Activated naive CD4-positive, alpha-beta T cell treated with anti-CD3 and anti-CD28 coated beads for 36 hours (primary cell): Measurements from ENCODE around the gene EEF2K. TPM values are rescaled to one million over a fixed set of nuclear protein-coding genes. Genes with fewer than 3 reads are reported as not detected.

ENCODE experiments used
- CTCF ChIA-PET: fragments of 350-600 bp; sonication (Branson Sonifier 250); formaldehyde crosslinking; loops from one replicate; lab custom pipeline; 2021; ENCODE audit warnings: antibody characterized with exemption; lab: Charles Lee
- DNase-seq: peaks from one replicate; pipeline ENCODE4 v3.0.0-alpha.2; 2020
- H3K27ac Mint-ChIP-seq: one replicate; pipeline ENCODE4 v1.8.0; 2021; ENCODE audit warnings: mild to moderate bottlenecking, mixed read lengths
- H3K27me3 Mint-ChIP-seq: one replicate; pipeline ENCODE4 v1.8.0; 2021; ENCODE audit warnings: low read depth, mixed read lengths
- H3K36me3 Mint-ChIP-seq: one replicate; pipeline ENCODE4 v1.8.0; 2021; ENCODE audit warnings: low read depth, mixed read lengths
- H3K4me1 Mint-ChIP-seq: one replicate; pipeline ENCODE4 v1.8.0; 2021; ENCODE audit warnings: low read depth, mixed read lengths
- H3K4me3 Mint-ChIP-seq: one replicate; pipeline ENCODE4 v1.8.0; 2021; ENCODE audit warnings: mild to moderate bottlenecking, moderate library complexity, mixed read lengths
- H3K9me3 Mint-ChIP-seq: one replicate; pipeline ENCODE4 v1.8.0; 2021; ENCODE audit warnings: mixed read lengths
- intact Hi-C: fragments of 100-400 bp; cut with micrococcal nuclease; formaldehyde crosslinking; loops from one replicate; pipeline ENCODE4 v1.15.1; 2023
- total RNA-seq, 2 experiments: library from RNA; stranded (reverse); gene quantifications; one replicate each; pipeline ENCODE4 v1.2.3, GENCODE V29; 2021

Gene EEF2K
- total RNA-seq, 2 experiments from 2014 or later = 9.8 to 10.0 TPM

DNA sequence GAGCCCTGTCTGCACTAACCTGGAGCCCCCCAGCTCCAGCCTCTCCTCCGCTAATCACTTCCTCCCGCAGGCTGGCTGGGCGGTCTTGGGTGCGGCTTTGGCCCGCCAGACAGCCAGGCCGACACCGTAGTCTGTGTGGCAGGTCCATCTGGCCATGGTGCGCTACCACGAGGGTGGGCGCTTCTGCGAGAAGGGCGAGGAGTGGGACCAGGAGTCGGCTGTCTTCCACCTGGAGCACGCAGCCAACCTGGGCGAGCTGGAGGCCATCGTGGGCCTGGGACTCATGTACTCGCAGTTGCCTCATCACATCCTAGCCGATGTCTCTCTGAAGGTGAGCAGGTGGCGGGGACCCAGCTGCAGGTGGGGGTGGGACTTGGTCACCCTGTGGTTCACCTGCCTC lies 60.5 kb downstream of the EEF2K start:
- no peak for DNase-seq
- Mint-ChIP-seq H3K9me3 (no peaks in the 10 kb centered on the region), H3K27ac (no peak overlapping the region), H3K36me3 (peaks cover 23% of the 10 kb centered on the region), H3K27me3 (no peaks in the 10 kb centered on the region), H3K4me3 (no peak overlapping the region), H3K4me1 (peaks cover 13% of the 10 kb centered on the region)
- intact Hi-C loops = no loop called here
- CTCF ChIA-PET = no interaction called here

DNA sequence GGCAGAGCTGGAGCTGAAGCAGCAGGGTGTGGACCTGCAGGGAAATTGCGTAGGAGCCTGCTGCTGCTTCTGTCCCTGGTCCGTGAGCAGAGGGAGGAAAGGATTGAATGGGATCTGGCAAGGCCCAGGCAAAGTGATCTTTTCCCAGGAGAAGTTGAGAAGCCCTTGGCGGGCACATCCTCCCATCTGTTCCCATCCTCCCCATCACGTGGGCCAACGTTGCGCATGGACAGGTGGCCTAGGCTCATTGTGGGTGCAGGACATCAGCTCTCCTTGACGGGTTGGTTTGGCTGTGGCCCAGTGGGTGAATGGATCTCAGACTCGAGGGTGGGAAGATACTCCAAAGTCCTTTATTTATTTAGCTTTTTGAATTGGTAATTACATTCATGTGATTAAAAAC lies 61.7 kb downstream of the EEF2K start:
- no peak overlapping the region for H3K27ac Mint-ChIP-seq
- no peaks in the 10 kb centered on the region for H3K27me3 Mint-ChIP-seq
- H3K4me3 Mint-ChIP-seq = no peak overlapping the region
- CTCF ChIA-PET = no interaction called here
- intact Hi-C loops = no loop called here
- H3K36me3 Mint-ChIP-seq = peaks cover 25% of the 10 kb centered on the region
- H3K4me1 Mint-ChIP-seq = peaks cover 9% of the 10 kb centered on the region
- no peaks in the 10 kb centered on the region for H3K9me3 Mint-ChIP-seq
- no peak for DNase-seq

DNA sequence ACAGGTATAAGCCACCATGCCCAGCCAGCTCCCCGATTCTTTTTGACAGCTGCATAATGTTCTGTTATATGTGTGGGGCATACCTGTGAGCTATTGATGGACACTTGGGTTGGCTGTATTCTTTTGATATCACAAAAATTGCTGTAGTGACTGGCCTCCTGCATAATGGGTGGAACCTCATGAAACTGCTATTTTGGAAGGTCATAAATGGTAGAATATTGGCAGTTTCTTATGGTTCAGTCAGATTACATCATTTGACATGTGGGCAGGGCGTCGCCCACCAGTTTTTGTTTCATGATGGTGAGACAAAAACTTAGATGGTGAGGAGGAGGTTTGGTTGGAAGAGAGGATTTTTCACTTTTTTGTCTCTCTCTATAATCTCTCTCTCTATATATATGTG lies 64.4 kb downstream of the EEF2K start:
- CTCF ChIA-PET = interaction anchor here (0.6 kb wide), 1 partner anchor 43 kb away, joined by 3 read pairs; no protein-coding TSS in a partner anchor
- no peak for DNase-seq

DNA sequence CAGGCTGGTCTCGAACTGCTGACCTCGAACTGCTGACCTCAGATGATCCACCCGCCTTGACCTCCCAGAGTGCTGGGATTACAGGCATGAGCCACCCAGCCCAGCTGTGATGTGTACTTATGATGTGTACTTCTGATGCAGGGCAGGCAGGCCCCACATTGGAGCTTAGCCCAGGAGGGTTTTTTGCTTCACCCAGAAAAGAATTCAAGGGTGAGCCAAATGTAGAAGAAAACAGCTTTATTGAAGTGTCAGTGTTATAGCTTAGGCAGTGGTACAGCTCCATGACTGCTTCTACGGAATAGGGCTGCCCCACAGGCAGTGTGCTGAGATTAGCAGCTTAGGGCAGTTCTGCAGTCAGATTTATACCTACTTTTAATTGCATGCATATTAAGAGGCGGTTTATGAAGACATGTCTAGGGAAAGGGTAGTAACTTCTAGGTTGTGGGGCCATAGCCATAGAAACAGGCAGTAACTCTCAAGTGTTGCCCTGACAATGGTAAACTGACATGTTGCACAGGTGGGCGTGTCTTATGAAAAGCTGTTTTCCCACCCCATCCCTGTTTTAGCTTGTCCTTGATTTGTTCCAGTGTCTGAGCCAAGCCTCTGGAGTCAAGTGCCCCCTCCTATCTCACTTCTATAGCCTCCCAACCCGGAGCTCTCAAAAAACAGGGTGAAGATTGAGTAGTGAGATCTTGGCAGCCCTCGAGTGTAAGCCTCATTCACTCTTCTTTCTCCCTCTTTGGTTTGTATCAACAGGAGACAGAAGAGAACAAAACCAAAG lies 67.0 kb downstream of the EEF2K start:
- H3K27ac Mint-ChIP-seq = no peak overlapping the region
- H3K27me3 Mint-ChIP-seq = no peaks in the 10 kb centered on the region
- peaks cover 3% of the 10 kb centered on the region for H3K4me1 Mint-ChIP-seq
- no peak for DNase-seq
- H3K4me3 Mint-ChIP-seq = no peak overlapping the region
- intact Hi-C loops = loop anchor here (1.0 kb wide), 1 partner anchor 41 kb away; no protein-coding TSS in a partner anchor
- no peaks in the 10 kb centered on the region for H3K9me3 Mint-ChIP-seq
- H3K36me3 Mint-ChIP-seq = peaks cover 21% of the 10 kb centered on the region
- CTCF ChIA-PET = interaction anchor here (0.7 to 1.5 kb wide), 3 partner anchors 27 to 47 kb away, joined by 3 to 4 read pairs (median 4); no protein-coding TSS in a partner anchor

More for the DNA sequence above, 64.4 kb downstream of the EEF2K start:
- peaks cover 3% of the 10 kb centered on the region for H3K4me1 Mint-ChIP-seq
- H3K4me3 Mint-ChIP-seq = no peak overlapping the region
- H3K36me3 Mint-ChIP-seq = peaks cover 28% of the 10 kb centered on the region
- H3K27ac Mint-ChIP-seq = no peak overlapping the region
- no peaks in the 10 kb centered on the region for H3K9me3 Mint-ChIP-seq
- H3K27me3 Mint-ChIP-seq = no peaks in the 10 kb centered on the region
- intact Hi-C loops = no loop called here

DNA sequence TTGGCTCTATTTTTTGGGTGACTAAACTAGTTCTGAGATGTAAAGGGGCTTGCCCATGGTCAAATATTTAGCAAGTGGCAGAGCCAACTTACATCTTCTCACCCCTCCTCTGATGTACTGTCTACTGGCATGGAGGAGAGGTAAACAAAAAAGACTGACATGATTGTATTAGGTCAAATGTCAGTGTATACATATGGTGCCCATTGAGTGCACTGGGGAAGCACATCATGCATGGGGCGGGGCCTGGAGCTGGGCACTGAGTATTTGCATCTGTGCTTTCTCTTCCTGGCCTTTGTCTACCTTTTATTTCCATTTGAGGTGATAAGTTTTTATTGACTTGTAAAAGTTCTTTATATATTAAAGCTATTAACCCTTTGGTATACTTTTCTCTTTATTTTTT lies 68.8 kb downstream of the EEF2K start:
- Mint-ChIP-seq H3K36me3 (peaks cover 19% of the 10 kb centered on the region), H3K4me1 (peaks cover 3% of the 10 kb centered on the region), H3K27me3 (no peaks in the 10 kb centered on the region), H3K27ac (no peak overlapping the region), H3K9me3 (no peaks in the 10 kb centered on the region), H3K4me3 (no peak overlapping the region)
- intact Hi-C loops = no loop called here
- DNase-seq = no peak
- CTCF ChIA-PET = interaction anchor here (1.0 kb wide), 1 partner anchor 11 kb away, joined by 3 read pairs; no protein-coding TSS in a partner anchor

DNA sequence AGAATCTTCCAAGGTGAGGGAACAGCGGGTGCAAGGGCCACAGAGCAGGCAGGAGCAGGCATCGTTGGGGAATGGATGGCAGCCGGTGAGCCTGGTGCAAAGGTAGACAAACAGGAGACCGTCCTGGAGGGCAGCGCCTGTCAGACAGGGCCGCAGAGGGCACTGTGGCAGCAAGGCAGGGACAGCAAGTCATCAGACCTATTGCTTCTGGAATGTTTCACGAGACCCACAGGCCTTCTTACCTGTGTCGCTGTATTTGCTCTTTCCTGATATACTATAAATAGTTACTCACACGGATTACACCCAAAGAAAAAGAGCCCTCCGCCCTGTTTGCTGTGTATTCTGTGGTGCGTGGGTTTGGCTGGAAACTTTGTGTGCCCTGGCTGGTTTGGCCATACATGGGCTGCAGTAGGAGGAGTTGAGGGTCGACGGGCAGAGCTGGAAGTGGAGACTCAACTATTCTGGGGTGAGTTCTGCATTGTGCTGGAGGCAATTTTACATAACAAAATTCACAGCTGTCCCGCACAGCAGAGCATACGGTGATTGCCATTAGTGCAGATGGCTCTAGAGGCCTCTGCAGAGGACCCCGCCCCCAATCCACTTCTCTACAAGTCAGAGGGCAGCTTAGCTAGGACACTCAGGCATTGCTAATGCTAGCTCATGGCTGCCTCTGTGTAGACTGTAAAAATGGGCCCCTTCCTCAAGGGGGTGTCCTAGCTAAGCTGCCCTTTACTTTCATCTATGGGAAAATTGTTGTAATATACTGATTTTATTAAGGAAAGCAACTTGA lies 72.6 kb downstream of the EEF2K start:
- Mint-ChIP-seq H3K27me3 (no peaks in the 10 kb centered on the region), H3K9me3 (no peaks in the 10 kb centered on the region), H3K4me3 (no peak overlapping the region), H3K27ac (no peak overlapping the region), H3K4me1 (no peaks in the 10 kb centered on the region), H3K36me3 (peaks cover 26% of the 10 kb centered on the region)
- DNase-seq = no peak
- CTCF ChIA-PET = interaction anchor here (0.6 to 1.5 kb wide), 2 partner anchors 9 to 22 kb away, joined by 3 to 4 read pairs; no protein-coding TSS in a partner anchor
- intact Hi-C loops = no loop called here

DNA sequence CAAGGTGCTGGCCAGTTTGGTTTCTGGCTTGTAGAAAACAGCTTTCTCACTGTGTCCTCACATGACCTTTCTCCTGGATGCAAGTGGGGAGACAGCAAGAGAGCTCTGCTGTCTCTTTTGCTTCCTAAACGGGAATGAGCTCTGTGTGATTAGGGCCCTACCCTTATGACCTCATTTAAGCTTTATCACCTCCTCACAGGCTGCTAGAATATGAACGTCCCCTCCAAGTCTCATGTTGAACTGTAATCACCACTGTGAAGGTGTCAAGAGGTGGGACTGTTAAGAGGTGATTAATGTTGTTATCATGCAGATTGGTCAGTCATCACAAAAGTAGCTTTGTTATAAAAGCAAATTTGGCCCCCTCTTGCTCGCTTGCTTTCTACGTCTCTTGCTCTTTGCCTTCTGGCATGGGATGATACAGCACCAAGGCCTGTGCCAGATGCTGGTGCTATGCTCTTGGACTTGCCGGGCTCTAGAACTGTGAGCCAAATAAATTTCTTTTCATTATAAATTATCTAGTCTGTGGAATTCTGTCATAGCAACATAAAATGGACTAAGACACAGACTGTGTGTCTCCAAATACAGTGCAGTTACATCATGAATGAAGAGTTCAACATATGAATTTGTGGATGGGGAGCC lies 76.3 kb downstream of the EEF2K start:
- intact Hi-C loops = no loop called here
- peaks cover 30% of the 10 kb centered on the region for H3K36me3 Mint-ChIP-seq
- H3K9me3 Mint-ChIP-seq = no peaks in the 10 kb centered on the region
- CTCF ChIA-PET = interaction anchor here (0.8 kb wide), 1 partner anchor 14 kb away, joined by 3 read pairs; no protein-coding TSS in a partner anchor
- DNase-seq = no peak
- no peaks in the 10 kb centered on the region for H3K27me3 Mint-ChIP-seq
- H3K4me3 Mint-ChIP-seq = no peak overlapping the region
- H3K27ac Mint-ChIP-seq = no peak overlapping the region
- H3K4me1 Mint-ChIP-seq = no peaks in the 10 kb centered on the region

DNA sequence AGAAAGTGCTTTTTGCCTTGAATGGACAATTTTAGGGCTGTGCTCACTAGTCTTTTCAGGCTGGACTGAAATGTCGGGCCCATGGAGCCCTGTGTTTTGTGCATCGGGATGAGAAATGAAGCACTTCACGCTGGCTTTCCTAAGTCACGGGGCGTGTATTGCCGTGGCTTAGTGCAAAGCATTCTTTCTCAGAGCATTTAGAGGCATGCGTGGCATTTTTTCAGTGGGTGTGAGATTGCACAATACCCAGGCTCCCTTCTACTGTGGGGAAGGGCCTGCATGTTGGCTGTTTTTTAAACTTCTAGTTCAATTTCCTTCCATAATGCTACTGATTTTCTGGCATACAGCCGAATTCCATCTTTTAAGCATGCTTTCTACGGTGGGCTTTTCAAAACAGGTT lies 78.6 kb downstream of the EEF2K start:
- no peaks in the 10 kb centered on the region for H3K27me3 Mint-ChIP-seq
- no peak overlapping the region for H3K4me3 Mint-ChIP-seq
- H3K4me1 Mint-ChIP-seq = no peaks in the 10 kb centered on the region
- no peak overlapping the region for H3K27ac Mint-ChIP-seq
- no peak for DNase-seq
- intact Hi-C loops = no loop called here
- H3K9me3 Mint-ChIP-seq = no peaks in the 10 kb centered on the region
- peaks cover 23% of the 10 kb centered on the region for H3K36me3 Mint-ChIP-seq
- CTCF ChIA-PET = interaction anchor here (0.5 to 1.0 kb wide), 2 partner anchors 12 to 185 kb away, joined by 4 to 5 read pairs; no protein-coding TSS in a partner anchor

DNA sequence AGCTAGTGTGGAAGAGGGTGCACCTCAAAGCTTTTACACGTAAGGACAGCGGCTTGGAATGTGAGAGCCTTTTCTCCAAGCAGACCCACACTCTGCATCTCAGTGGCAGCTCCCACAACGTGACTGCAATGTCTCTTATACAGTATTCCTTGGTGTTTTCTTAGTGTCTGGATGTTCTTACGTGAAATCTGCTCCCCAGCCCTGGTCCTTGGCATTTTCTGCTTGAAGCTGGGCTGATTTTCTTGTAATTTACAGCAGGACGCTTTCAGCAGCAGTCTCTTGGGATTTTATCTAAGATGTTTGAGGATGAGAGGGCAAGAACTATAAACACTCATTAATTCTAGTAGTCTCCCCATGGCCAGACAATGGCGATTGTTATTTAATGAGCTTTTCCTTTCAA lies 79.0 kb downstream of the EEF2K start:
- intact Hi-C loops = no loop called here
- CTCF ChIA-PET = interaction anchor here (0.5 to 1.0 kb wide), 3 partner anchors 10 to 186 kb away, joined by 3 to 5 read pairs (median 4); no protein-coding TSS in a partner anchor

DNA sequence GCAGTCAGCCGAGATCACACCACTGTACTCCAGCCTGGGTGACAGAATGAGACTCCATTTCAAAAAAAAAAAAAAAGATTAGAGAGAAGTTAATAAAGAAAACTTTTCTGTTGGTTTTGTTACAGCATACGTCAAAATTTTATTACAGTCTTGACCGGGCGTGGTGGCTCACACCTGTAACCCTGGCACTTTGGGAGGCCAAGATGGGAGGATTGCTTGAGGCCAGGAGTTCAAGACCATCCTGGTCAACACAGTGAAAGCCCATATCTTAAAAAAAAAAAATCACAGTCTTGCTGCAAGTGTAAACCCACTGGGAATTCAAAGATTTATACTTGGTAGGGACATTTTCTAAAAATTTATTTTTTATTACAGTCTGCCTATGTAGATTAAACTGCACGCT lies 84.9 kb downstream of the EEF2K start:
- Mint-ChIP-seq H3K27ac (no peak overlapping the region), H3K9me3 (no peaks in the 10 kb centered on the region), H3K27me3 (no peaks in the 10 kb centered on the region), H3K36me3 (no peaks in the 10 kb centered on the region), H3K4me1 (peaks cover under 1% of the 10 kb centered on the region), H3K4me3 (no peak overlapping the region)
- DNase-seq = no peak
- CTCF ChIA-PET = no interaction called here
- intact Hi-C loops = no loop called here

More for the DNA sequence above, 79.0 kb downstream of the EEF2K start:
- no peak for DNase-seq
- Mint-ChIP-seq H3K27ac (no peak overlapping the region), H3K4me1 (no peaks in the 10 kb centered on the region), H3K36me3 (peaks cover 22% of the 10 kb centered on the region), H3K4me3 (no peak overlapping the region), H3K9me3 (no peaks in the 10 kb centered on the region), H3K27me3 (no peaks in the 10 kb centered on the region)

DNA sequence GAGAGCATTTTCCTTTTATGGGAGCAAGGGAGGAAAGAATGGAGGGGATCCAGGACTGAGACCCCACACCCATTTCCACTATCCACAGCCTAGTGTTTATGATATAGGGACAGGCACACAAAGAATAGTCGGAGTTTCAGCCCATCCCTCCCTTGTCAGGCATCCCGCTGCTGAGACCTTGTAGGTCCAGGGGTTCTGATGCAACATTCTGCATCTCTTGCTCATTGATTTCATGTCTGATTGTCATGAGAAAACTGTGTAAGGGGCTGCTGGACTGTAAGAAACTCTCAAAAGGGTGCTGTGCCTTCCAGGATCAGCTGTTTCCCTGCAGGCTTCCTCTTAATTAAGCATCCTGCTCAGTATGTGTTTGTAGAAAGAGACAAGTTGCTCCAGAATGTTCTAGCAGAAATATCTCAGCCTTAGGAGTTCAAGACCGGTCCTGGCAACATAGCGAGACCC lies 85.8 kb downstream of the EEF2K start:
- H3K36me3 Mint-ChIP-seq = peaks cover under 1% of the 10 kb centered on the region
- no peaks in the 10 kb centered on the region for H3K27me3 Mint-ChIP-seq
- H3K4me1 Mint-ChIP-seq = peaks cover 5% of the 10 kb centered on the region
- H3K4me3 Mint-ChIP-seq = no peak overlapping the region
- intact Hi-C loops = no loop called here
- CTCF ChIA-PET = interaction anchor here (0.5 to 0.7 kb wide), 2 partner anchors 24 to 108 kb away, joined by 3 to 4 read pairs; no protein-coding TSS in a partner anchor
- no peaks in the 10 kb centered on the region for H3K9me3 Mint-ChIP-seq
- DNase-seq = no peak
- no peak overlapping the region for H3K27ac Mint-ChIP-seq

DNA sequence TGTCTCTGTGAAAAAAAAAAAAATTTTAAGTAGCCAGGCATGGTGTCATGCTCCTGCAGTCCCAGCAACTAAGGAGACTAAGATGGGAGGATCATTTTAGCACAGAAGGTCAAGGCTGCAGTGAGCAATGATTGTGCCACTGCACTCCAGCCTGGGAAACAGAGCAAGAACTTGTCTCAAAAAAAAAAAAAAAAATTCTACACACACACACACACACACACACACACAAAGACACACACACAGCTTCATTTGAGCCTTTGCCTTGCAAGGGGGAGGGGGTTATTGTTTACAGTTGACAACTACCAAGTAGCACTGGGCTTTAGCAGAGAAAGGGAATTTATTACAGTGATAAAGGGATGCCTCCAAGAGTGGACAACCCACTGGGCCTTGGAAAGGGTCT lies 86.2 kb downstream of the EEF2K start:
- H3K27ac Mint-ChIP-seq = no peak overlapping the region
- no peaks in the 10 kb centered on the region for H3K27me3 Mint-ChIP-seq
- intact Hi-C loops = no loop called here
- peaks cover 5% of the 10 kb centered on the region for H3K4me1 Mint-ChIP-seq
- H3K9me3 Mint-ChIP-seq = no peaks in the 10 kb centered on the region
- no peak overlapping the region for H3K4me3 Mint-ChIP-seq
- CTCF ChIA-PET = interaction anchor here (0.5 to 0.7 kb wide), 2 partner anchors 24 to 108 kb away, joined by 3 to 4 read pairs; no protein-coding TSS in a partner anchor
- H3K36me3 Mint-ChIP-seq = peaks cover 3% of the 10 kb centered on the region
- DNase-seq = no peak
